ENCODE measurements around the gene MOV10L1.

MOV10L1 gene

DNA sequence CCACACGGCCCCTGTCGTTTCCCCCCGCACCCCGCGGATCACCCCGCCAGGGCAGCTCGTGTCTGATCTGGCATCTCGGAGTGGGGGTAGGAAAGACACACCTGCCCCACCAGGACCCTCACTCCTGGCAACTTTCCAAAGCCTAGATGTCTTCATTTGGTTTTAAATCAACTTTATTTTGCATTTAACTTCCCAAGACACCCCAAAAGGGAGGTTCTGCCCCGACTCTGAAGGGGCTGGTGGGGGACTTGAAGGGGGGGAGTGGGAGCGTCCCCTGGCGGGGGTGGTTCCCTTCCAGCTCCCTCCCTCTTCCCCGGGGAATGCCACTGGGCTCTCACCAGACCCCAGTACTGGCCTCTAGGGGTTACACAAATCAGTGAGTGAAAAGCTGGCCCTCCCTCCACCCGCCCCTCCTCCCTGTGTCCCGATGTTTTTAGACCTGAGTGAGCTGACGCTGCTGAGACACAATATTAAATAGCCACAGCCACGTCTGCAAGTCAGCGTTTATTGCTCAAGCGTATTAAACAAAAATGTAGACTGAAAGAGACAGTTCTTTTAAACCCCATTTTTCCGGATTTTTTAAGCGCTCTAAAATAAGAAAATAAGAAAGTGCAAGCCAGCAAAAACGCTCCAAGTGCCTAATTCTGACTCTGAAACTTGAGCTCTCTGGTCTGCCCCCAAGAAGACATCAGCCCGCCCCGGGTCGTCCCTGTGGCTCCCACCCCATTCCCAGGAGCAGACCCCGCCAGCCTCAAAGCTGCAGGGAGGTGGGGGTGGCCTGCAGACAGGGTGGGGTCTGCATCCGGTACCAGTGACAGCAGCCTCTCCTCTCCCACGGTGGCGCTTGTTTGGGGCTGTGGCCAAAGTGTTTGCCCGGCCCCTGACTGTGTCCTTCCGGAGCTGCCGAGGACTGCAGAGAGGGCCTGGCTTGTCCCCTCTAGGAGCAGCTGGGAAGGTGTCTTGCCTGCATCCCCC is 30.6 kb upstream of the MOV10L1 start:
- no peak for DNase-seq

DNA sequence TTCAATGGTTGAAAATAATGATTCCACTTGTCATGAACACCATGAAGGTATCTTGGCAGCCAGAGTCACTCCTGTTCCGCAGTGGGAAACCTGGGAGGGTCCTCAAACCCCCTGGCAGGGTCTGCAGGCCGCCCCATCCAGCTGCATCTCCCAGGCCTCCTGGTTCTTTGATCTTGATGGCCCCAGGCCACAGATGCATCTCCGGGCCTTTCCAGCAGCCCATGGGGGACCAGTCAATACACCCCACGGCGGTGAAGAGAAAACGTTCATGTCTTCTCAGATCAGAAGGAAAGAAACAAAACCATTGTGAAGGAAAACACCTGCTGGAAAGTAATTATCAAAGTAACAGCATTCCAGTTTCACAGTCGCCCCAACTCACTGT is 29.9 kb upstream of the MOV10L1 start:
- no peak for DNase-seq

DNA sequence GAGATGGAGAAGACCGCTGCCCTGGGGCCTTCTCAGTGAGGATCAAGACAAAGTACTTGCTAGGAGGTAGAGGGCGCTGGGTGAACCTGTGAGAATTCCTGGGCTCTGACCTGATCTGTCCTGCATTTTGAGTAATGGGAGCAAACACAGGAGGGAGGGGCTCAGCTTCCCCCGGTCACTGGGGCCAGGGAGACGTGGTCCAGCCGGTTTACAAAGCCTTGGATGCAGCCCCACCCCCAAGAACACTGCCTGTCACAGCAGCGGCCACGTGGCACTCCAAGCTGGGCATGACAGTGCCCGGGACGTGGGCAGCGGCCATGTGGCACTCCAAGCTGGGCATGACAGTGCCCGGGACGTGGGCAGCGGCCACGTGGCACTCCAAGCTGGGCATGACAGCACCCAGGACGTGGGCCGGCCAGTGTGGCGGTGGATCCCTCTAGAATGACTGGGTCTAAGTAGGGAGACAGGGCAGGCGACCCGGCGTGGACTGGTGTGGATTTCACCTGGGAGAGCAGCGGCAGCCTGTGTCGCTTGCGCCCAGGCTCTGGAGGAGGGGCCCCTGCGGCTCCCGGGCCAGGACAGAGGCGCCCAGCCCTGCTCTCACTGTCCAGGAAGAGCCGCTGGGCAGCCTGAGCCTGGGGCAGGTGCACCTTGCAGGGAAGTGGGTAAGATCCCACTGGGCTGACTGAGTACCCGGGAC is 29.2 kb upstream of the MOV10L1 start:
- no peak for DNase-seq

DNA sequence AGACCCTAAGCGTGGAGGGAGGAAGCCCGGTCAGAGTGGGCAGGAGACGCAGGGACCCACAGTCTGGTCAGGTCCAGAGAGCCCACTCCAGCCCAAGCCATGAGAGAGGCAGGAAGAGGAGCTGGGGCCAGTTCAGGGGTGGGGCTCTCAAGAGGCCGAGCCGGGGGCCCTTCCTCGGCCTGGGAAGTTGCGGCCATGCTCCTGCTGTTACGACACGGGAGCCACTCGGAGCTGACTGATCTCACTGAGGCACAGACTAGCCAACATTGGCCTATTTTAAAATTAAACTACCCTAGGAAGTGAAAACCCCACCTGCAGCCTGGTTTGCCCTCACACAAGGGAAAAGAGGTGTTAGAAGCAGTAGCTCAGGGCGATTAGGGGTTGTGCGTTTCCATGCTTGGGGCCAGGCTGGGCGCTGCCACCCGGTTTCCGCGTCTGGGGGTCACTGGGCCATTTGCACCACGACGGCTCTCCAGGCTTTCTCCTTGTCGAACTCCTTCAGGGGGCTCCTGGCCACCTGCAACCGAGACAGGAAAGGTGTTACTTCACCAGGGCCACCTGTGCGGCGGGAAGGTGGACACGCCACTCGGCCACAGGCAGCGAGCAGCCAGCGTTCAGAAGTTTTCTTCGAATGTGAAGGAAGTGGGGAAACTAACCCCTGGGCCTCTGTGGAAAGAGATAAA is 28.5 kb upstream of the MOV10L1 start:
- DNase-seq, result no peak

DNA sequence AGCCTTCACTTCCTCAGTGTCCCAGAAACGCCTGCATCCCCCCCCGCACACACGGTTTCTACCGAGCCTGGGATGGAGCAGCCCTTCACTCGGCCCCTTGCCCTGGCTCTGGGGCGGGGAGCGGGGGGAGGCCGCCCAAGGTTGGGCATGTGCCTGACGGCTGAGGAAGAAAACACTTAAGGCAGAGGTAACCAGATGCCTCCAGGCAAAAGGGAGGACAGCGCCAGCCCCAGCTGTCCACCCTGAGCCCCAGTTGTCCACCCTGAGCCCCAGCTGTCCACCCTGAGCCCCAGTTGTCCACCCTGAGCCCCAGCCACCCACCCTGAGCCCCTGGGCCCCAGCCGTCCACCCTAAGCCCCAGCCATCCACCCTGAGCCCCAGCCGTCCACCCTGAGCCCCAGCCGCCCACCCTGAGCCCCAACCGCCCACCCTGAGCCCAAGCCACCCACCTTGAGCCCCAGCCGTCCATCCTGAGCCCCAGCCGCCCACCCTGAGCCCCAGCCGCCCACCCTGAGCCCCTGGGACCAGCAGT is 27.9 kb upstream of the MOV10L1 start:
- DNase-seq, result no peak

DNA sequence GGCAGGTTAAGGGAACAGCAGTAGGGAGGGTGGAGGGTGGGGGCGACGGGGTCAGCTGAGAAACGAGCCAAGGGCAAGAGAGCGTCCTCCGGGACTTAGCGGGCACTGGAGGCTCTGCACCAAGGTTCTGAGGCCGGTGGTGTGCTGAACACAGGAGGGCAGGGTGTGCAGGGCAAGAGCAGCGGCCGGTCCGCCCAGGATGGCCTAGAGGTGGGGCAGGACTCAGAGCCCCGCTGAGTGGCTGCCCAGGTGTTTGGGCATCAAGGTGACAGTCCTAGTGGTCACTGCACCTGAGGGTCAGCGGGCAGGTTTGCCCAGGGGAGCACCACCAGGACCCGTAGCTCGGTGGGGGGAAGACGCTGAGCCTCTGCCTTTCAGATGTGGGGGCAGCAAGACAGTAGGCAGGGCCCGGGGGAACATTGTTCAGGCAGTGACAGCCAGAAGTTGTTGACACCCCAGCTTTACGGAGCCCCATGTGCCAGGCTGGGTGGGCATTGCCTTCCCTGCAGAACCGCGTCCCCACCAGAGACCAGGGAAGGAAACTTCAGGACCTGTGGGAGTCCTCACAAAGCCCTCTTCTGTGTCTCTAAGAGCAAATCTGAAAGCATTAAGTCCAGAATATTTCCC is 27.2 kb upstream of the MOV10L1 start:
- DNase-seq, result no peak

DNA sequence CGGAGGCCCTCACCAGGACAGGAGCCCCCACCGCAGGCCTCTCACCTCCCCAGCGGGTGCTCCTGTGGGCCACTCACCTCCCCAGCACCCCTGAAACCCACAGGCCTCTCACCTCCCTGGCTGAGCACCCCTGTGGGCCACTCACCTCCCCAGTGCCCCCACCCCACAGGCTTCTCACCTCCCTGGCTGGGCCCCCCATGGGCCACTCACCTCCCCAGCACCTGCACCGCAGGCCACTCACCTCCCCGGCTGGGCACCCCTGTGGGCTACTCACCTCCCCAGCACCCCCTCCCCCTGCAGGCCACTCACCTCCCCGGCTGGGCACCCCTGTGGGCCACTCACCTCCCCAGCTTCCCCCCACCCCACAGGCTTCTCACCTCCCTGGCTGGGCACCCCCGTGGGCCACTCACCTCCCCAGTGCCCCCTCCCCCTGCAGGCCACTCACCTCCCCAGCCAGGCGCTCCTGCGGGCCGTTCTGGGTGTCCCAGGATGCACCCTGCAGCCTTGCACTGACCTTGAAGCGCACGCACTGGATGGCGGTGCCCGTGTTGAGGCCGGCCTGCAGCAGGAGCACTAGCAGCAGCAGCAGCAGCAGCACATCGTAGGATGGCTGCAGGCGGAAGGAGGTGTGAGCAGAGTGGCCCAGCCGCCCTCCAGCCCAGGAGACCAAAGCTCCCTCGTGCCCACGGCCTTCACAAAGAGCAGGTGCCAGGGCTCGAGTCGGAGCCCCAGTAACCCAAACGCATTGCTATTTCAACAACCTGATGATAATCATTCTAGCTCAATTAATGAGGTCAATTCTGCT is 26.0 kb upstream of the MOV10L1 start:
- no peak for DNase-seq

DNA sequence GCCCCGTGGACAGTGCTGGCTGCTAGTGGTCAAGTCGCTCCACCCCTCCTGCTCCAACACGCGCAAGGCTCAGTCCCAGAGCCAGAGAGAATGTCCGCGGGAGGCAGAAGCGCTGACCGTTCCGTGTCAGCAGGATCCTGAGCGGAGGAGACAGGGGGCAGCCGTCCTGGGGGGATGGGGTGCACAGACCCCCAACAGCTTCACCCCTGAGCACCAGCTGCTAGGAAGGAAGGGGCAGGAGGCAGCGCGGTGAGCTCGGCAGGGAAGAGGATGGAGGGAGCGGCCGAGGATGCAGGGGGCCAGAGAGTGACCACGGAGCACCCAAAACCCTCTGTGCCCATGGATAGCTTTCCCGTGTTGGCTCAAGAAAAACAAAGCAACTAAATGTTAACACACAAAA is 25.4 kb upstream of the MOV10L1 start:
- DNase-seq, result no peak

DNA sequence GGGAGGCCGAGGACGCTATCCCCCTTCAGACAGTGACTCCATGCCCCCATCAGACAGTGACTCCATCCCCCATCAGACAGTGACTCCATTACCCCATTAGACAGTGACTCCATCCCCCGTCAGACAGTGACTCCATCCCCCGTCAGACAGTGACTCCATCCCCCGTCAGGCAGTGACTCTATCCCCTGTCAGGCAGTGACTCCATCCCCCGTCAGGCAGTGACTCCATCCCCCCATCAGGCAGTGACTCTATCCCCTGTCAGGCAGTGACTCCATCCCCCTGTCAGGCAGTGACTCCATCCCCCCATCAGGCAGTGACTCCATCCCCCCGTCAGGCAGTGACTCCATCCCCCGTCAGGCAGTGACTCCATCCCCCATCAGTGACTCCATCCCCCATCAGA is 22.6 kb upstream of the MOV10L1 start:
- no peak for DNase-seq

DNA sequence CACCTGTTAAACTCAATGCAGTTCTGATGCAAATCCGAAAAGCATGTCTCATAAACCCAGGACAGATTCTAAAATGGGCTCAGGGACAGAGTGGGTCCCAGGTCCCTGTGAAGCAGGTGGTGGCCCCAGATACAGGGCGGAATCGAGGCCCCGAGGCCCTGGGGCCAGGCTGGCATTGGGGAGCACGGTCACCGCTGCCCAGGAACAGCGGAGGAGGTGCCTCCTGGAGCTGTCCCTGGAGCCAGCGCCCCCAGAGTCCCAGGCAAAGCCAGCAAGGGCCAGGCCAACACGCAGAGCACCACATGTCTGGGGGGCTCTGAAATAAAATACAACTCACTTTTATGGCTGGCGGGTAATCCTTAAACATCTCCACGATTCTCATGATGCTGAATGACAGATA is 21.7 kb upstream of the MOV10L1 start:
- DNase-seq, result no peak

DNA sequence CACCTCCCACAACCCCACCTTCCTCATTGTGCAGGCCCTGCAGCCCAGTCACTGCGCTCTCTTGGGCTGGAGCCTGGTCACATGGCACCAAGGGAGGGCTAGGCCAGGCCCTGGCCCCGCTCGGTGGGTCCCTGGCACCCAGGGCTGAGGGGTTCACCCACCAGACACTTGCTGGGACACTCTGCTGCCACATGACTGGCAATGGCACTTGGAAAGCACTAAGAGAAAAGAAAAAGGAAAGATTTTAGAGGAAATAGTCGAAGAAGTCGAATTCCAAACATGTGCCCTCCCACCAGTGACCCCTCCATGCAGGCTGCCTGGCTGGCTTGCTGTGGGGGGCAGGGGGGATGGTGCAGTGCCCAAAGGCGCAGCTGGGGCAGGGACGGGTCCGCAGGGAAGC is 19.4 kb upstream of the MOV10L1 start:
- no peak for DNase-seq

DNA sequence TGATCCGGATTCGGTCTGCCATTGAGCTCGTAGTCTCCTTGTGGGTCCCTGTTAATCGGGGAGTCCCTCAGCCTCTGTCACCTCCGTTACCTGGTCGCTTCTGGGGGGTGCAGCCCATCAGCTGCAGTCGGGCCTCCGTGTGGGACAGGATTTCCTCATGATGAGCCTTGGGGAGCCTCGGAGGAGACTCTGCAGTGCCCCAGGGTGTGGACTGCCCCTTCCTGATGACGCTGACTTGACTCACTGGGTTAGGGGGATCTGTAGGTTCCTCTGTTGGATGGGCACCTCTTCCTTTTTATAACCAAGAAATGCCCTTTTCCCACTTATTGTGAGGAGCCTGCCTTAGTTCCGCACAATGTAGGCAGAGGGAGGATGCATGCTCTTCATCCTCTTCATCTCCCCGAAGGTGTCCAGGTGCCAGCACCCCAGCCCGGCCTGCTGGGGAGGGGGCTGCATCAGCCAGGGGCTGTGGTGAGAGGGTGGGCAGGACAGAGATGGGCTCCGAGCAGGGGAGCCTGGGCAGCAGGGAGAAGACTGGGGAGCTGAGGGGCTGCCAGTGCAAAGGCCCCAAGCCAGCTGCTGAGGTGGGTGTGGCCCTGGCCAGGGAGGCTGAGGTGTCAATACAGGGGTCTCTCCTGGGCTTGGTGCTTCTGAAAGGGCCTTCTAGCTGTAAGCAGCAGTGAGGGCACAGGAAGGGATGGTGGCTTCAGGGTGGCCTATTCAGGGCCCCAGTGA is 18.2 kb upstream of the MOV10L1 start:
- DNase-seq, result no peak

DNA sequence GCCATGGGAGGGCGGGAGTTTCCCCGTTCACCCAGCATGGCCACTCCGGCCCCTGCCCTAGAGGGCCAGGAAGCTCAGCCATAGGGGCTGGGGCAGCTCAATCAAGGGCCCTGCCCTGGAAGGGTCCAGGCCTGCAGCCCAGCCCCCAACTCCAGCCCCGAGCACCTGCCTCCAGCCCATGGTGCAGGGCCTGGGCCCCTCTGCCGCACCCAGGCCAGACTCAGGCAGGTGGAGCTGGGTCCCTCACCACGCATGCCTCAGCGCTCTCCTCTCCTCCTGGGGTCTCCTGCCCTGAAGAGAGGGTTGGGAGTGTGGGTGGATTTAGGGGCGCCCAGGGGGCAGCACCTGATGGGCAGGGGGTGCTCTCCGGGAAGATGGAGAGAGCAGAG is 17.6 kb upstream of the MOV10L1 start:
- no peak for DNase-seq

DNA sequence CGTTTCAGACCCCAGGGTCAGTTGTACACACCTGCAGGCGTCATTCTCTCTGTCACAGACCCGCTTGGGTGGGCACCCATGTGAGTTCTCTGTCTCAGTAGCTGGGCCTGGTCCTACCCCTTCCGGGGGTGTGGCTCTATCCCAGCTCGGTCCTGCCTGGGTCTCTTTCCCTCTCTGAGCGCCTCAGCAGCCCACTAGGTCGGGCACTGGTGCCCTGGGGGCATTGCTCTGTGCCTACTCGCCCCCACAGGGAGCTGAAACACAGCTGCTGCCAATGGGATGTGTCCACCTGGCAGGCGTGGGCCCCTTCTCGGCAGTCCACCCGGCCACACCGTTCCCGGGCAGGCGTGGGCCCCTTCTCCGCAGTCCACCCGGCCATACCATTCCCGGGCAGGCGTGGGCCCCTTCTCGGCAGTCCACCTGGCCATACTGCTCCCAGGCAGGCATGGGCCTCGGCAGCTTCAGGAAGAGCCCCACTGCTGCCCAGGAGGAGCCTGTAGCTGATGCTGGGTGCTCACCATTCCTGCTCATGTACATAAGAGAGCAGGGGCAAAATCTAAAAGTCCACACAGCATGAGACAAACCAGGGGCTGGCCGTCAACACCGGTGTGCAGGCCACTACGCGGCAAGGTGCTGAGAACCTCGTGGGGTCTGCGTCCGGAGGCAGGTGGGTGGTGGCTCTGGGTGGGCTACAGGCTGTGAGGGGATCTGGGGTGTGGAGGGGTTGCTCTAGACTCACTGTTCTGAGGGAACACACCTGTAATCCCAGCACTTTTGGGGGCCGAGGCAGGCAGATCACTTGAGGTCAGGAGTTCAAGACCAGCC is 16.9 kb upstream of the MOV10L1 start:
- no peak for DNase-seq

DNA sequence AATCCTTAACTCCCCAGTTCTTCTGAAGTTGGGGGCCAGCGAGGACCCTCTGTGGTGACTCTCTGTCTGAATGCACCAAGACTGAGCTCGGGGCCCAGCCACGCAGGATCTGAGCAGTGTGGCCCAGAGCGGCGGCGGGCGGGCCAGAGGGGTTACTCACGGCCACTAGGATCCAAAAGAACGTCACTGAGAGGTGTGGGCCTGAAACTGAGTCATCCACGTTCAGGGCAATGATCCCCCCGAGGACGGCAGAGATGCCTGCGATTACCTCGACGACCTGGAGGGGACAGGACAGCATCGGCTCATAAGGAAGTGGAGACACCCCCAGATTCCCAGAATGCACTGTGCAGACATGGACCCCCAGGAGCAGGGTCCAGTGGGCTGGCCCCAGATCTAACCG is 15.8 kb upstream of the MOV10L1 start:
- DNase-seq, result no peak

DNA sequence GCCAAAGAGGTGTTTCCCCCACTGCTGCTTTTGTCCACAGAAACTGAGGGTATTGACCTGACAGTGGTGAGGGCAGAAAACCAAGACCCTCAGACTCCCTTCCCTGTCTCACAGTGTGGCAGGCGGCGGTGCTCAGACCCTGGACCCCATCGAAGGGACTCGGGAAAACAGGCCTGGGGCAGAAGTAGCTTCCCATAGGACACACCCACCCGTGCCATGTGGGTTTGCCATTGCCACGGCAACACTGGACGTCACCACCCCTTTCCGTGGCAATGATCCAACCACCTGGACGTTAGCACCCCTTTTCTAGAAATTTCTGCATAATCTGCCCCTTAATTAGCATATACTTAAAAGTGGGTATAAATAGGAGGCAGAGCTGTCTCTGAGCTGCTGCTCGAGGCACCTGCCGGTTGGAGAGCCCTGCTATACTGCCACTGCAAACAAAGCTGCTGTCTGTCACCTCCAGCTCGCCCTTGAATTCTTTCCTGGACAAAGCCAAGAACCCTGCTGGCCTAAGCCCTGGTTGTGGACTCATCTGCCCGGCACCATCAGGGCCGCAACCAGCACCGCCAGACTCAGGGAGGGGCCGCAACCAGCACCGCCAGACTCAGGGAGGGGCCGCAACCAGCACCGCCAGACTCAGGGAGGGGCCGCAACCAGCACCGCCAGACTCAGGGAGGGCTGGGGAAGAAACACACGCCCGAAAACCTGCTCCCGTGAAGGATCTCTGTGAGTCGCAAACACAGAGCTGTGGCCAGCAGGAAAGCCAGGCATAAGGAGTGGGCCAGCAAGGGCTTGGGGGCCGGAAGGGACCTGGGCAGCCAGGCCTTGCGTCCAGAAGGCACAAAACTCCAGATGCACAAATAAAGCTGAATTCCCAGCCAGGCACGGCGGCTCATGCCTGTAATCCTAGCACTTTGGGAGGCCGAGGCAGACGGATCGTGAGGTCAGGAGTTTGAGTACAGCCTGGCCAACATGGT is 15.0 kb upstream of the MOV10L1 start:
- DNase-seq, result peak in 7 of 51 donors; percentile 14 to 49 (median 25)

DNA sequence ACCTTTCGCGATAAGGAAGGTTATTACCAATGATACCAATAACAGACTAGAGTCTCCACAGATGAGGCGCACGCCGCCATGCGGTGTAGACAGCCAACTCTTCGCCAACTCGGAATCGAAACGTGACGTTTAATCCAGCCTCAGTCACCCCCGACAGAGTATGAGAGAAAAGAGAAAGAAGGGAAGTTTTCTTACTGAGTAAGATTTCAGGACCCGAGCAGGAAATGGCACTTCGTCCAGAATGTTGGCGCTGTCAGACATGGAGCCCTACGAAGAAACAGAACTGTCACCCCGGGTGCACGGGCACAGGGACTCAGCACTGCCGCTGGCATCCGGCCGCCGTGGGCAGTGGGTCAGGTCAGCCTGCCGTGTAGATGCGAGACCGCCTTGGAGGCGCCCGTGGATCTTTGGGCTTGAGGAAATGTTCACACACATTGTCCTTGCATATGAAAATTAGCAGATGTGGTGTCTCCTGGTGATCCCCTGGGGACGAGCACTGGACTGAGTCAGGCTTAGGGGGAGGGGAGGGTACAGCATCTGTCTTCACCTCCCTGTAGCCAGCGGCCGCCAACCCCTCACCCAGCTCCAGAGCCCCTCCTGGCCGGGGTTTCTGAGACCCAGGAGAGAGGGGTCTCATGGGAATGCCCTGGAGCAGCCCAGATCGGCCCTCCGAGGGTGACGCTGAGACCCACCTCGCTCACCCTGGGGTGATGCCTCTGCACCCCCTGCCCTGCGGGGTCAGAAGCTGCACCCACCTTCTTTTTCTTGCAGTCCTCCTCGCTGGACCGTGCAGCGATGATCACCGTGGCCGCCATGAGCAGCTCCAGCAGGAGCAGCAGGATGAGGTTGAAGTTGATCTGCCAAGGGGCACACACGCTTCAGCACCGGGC is 12.9 kb upstream of the MOV10L1 start:
- DNase-seq, result no peak

Measured in hypothalamus (tissue), 51 donors.